SHP77 (cell line): ENCODE results near the gene SAYSD1.

Experiments used
- DNase-seq, 2 experiments: peaks; one replicate each; lab custom pipeline; 2025; lab: John Stamatoyannopoulos, UW

The SAYSD1 gene

DNA sequence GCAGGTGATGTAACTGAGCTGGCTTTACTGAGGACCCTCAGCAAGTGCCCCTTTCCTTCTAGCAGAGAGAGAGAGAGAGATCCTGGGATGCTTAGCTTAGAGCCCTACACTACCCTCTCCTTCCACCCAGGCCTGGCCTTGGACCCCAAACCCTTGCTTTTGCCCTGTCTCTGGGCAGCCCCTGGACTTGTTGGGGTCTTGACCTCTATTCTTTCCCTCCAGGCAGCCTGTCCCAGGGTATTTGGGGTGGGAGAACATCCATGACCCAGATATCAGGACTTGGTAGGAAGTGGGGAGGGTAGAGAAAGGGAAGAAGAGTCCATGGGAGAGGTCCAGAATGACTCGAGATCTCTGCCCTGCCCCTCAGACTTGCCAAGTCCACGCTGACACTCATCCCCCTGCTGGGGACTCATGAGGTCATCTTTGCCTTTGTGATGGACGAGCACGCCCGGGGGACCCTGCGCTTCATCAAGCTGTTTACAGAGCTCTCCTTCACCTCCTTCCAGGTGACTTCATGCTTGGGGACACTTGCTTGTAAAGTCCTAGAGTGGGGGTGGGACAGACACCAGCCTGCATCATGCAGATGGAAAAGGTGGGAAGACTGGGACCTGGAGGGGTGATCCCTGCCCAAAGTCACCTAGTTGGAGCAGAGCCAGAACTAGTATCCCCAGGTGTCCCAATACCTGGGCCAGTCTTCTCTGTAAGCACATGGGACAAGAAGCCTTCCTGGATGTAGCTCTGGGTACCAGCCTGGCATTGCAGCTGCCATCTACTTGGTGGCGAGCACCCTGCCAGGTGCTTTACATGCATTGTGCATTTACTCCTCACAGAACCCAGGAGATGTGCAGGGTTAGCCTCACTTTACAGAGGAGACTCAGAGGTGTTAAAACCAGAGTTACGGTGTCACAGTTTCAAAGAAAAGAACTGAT is 35.5 kb downstream of the SAYSD1 start:
- no peak for DNase-seq

DNA sequence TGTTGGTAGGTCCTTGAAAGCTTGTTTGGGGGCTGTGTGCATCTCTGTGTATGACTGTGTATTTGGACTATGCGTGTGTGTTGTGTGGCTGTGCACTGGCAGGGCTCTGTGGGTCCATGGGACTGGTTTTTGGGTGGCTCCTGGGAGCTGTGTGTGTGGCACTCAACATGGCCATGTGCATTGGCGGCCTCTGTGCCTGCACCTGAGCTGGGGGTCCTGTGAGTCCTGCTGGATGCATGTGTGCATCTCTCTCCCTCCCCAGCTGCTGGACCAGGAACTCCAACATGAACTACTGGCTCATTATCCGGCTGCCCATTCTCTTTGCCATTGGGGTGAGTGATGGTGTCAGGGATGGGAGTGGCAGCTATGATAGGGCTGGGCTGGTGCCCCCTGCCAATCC is 36.3 kb downstream of the SAYSD1 start:
- no peak for DNase-seq

DNA sequence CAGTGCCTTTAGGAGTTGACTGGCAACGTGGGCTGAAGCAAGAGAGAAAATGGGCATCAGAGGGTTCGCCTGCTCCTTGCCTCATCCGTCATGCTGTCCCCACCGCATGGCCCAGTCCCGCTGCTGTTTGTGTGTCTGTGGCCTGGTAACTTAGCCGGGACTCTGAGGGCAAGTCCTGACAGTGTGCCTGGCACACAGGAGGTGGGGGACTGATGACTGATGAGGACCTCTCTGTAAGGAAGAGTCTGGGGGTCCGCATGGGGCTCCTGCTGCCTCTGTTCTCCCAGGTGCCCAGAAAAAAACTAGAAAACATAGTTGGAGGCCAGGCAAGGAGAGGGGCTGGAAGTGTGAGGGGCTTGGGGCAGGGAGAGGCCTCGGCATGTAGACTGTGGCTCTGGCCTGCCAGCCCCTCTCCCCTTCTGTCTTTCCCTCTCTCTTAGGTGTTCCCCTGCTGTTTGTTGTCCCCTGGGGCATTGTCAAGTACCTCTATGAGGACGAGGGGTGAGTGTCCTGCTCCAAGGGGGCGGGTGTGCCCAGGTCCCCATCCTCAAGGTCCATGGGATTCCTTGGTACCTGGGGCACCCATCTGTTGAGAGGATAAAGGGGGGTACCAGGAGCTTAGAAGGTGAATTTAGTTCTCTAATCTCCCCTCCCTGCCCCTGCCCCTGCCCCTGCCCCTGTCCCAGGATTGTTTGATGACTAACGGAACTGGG is 36.9 kb downstream of the SAYSD1 start:
- no peak for DNase-seq

DNA sequence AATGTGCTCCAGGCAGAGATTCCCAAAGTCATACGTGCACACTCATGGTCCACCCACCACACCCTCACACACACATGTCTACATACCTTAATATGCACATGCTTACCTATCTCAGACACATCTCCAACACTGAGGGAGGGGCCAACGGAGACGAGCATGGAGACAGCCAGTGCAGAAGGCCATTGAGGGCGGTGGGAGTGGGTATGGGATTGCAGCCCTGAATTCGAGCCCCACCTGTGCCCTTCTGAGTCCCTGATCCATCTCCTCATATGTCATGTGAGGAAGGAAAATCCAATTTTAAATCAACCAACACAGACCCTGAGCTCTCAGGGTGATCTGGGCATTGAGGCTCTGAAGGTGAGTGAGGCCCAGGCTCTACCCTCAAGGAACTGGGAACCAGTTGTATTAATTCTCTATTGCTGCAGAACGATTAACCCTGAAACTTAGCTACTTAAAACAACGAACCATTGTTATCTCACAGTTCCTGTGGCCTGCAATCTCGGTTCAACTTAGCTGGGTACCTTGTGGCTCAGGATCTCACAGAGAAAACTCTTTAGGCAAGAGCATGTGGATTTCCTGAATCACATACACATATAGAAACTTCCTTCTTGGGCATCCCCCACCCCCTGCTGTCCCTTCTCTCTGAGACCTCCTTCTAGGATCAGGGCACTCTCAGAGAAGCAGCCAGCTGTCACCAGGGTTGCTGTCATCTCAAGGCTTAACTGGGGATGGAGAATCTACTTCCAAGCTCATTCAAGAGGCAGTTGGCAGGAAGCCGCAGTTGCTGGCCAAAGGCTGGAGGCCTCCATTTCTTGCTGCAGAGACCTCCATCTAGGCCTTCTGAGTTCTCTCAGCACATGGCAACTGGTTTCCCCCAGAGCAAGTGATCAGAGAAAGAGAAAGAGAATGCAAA is 38.1 kb downstream of the SAYSD1 start:
- DNase-seq = no peak

DNA sequence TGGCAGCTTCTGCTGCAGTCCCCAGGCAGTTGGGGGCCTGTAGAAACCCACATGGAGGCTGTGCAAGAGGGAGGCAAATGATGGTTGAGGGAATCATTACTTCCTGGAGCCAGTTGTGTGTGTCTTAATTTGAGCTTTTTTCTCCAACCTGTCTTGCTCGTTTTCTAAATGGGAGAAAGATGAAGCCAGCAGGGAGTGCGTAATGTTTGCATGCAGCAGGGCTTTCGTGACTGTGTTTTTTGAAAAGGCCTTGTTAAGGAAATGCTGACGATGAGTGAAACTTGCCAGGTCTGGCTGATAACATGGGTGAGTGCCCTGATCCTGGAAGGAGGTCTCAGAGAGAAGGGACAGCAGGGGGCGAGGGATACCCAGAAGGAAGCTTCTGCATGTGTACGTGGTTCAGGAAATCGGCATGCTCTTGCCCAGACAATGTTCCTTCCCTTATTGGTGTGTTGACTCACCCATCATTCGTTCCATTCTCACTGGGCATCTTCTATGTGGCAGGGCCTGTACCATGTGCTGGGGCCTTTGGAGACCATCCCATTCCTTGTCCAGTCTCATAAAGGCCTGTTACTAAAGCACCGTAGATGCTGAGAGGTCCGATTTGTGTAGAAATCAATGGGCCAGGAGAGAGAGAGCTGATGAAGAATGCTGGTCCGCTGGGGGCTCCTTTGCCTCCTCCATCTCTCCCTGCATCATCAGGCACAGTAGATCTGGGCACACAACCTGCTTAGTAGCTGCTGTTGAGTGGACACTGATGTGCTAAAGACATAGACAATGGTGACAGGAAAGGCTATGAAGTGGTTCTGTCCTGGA is 39.0 kb downstream of the SAYSD1 start:
- no peak for DNase-seq

DNA sequence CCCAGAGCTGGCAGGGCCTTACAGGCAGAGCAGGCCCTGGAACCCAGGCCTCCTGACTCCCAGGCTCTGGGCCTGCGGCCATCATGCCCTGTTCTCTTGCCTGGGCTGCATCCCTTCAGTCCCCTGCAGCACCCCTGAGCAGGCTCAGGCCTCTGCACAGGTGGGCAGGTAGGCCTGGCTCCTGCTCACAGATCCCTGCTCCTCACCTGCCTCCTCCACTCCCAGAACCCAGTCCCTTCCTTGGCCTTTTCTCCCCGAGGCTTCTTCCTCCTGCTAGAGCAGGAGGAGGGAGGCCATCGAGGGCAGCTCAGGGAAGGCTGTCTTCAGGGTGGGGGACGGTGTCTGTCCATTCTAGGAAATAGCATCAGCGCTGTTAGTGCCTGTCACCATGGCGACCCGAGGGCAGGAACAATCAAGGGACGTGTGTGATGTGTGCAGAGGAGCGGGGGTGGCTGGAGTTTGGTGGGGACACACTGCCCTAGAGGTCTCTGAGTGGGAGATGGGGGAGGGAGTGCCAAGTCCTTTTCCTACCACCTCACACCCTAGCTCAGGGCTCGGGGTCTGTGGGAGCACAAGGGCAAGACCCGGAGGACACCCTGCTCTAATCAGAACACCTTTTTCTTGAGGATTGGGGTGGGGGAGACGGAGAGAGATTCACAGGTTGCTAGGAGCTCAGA is 39.8 kb downstream of the SAYSD1 start:
- DNase-seq = no peak

DNA sequence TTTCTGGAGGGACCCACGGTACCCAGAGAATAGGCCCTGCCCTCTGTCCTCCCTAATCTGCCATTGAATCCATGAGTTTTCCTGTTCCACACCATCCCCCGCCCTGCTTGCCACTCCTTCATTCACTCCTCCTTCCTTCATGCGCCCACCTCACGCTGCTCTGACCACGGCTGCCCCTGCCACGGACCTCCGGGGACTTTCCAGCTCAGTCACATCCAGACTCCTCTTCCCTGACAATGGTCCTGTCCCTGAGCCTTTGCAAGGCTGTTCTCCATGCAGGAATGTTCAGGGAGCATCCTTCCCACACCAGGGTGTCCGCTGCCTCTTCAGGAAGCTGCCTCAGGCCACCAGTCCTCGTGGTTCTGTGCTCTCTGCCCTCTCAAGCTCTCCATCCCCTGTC is 40.5 kb downstream of the SAYSD1 start:
- no peak for DNase-seq

DNA sequence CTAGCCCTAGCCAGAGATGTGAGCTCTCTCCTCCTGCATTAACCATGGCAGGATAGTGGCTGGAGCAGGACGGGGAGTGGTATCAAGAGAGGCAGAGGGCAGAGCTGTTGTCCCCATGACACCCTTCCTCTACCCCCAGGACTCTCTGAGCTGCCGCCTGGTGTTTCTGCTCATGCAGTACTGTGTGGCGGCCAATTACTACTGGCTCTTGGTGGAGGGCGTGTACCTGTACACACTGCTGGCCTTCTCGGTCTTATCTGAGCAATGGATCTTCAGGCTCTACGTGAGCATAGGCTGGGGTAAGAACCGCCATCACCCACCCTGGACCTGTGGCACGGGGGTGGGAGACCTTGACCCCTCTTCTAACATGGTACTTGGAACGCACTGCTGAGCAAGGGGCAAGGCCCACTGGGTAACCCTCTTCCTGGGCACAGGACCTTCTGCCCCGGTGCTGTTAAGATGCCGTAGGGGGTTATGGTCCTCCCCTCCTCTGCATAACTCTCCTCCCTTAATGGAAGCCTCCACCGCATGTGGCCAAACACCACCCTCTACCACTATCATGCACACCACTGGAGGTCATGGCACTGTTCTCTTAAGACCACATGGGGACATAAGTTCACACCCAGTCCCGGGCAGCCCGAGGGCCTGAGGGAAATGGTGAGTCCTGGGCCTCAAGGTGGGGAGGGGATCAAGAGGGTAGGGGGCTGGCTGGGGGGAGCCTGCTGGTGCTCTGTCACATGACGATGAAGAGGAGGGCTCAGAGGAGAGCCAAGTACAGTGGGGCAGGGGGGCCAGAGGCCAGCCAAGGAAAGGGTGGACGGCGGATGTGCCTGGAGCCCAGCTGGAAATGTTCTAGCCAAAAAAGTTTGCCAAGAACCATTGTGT is 41.3 kb downstream of the SAYSD1 start:
- DNase-seq = no peak

DNA sequence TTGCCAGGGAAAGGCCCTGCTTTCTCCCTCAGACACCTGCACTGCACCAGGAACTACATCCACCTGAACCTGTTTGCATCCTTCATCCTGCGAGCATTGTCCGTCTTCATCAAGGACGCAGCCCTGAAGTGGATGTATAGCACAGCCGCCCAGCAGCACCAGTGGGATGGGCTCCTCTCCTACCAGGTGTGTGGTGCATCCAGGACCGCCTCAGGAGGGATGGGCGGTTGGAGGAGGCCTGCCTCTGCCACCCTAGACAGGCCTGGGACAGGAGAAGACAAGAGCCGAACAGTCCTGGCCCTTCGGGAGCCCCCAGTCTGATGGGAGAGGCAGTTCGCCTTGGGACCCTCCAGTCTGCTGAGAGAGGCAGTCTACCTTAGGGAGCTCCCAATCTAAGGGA is 42.2 kb downstream of the SAYSD1 start:
- no peak for DNase-seq

DNA sequence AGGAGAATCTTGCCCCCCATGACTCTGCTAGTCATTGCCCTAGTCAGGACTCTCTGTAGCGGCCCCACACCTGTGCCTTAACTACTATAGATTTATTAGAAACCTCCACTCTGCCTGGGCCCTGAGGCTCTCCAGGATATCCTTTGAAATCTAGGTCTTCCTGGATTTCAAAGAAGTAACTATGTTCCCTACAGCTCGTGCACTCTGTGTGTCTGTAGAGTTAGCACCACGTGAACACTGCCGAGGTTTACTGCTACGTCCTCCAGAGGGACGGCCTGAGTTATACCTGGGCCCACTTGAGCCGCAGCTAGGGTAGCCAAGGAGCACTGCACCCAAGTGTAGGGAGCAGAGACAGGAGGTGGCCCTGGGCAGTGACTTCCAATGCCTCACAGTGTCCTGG is 46.6 kb downstream of the SAYSD1 start:
- no peak for DNase-seq

DNA sequence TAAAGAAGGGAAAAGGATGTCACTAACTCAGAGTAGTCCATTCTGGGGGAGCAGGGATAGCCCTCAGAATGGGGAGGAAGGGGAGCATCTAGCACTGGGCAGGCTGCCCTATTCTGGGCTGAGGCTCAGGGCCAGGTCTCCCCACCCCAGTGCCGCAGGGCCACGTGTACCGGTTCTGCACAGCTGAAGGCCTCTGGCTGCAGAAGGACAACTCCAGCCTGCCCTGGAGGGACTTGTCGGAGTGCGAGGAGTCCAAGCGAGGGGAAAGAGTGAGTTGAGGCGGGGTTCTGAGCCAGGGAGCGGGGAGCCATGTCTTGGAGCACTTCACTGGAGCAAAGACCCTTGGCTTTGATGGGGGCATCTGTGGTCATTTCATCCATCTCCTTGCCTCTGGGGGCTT is 49.4 kb downstream of the SAYSD1 start:
- no peak for DNase-seq

DNA sequence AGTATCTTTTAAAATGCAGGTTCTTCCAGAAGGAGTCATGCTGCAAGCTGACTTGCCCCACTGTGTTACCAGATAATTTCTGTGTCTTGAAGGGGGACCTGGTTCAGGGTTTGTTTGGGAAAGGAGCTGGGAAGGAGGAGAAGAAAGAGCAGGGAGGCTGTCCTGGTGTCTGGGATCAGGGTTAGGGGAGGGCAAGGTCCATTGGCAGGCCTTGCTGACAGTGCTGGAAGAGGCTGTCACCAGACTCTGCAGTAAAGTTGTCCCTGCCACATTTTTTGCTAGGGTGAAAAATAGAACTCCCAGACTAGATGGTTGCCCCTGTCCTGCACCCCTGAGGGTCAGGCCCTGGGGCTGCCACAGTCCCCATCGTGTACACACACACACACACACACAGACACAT is 51.5 kb downstream of the SAYSD1 start:
- no peak for DNase-seq

DNA sequence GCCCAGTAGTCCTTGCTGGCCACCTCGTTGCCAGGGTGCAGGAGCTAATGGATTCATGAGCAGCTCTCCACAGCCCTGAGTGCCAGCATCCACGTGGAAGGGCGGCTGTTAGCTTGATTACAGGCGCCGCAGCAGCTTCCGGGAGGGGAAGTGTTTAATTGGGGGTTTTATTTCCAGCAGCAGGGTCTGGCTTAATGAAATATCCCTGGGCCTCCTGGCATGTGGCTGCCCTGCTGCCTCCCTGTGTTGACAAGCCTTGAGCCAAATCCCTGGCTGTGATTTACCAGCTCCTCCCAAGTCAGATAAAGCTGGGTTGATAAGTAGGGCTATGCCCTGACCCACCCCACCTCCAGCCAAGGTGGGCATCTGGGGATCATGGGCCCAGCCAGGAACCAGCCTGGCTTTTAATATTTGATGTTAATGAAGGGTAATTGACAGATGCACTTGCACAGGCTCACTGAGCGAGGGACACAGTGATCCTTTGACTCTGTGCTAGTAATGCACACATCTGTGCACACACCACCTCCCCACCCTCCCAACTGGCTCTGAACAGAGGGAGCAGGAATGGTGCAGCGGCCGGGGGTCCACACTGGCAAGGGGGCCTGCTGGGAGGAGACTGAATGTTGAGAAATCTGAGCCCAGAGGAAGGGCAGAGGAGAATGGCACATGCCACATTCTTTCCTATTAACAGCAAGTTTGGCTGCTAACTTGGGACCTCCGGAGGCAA is 52.8 kb downstream of the SAYSD1 start:
- DNase-seq = no peak

DNA sequence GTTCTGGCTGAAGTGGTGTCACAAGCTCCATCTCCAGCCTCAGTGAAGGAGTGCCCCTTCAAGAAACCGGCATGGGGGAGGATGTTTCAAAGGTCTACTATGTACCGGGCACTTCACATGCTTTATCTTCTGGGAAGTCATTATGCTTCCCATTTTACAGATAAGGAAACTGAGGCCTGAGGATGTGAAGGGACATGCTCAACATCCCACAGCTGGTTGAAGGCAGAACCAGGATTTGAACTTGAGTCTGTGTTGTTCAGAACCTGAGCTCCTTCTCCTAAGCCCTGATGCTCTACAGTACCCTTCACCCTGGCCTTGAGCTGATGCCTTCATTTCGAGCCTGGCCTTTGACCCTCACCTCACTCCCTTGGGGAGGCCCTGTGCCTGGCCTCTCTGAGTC is 53.4 kb downstream of the SAYSD1 start:
- DNase-seq = no peak

DNA sequence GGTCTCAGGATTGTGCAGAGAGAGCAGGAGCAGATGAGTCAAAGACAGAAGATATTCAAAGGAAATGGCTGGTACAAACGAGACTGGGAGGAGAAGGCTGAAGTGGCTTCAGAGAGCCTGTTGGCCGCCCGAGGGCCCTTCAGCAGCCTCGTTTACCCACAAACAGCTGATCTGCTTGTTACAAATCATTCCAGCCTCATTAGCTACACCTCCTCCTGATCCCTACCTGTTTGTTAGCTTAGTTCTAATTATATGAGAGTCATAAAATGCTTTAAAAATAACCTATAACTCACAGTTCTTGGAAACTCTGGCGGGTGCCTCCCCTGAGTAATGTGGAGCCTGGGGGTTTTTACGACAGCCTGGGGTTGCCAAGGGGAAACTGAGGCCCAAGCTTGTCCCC is 53.8 kb downstream of the SAYSD1 start:
- no peak for DNase-seq

DNA sequence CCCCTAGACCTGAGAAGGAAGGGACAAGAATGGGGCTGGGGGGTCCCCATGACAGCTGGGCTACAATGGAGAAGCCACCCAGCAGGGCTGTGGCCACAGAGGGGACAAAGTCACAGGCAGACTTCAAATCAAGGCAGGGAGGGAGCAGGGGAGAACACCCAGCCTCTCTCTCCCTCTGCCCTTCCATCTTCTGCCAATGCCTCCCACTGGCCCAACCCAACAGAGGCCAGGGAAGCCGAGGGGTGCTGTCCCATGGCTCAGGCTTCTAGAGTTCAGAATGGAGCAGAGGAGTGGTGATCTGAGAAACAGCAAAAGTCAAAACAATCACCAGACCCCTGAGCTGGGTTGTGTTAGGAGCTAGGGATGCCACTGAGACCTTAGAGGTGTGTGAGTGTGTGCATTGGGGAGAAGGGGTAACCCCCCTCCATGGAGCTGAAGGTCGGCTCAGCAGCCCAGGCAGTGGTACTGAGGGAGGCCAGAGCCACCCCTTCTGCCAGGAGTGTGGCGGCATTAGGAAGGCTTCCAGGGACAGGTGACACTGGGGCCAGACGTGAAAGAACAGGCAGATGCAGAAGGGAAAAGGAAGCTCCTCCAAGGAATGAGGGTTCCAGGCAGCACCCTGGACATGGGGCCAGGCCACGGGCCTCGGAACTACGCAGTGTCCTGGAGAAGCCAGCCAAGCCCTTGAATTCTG is 54.4 kb downstream of the SAYSD1 start:
- DNase-seq = no peak

DNA sequence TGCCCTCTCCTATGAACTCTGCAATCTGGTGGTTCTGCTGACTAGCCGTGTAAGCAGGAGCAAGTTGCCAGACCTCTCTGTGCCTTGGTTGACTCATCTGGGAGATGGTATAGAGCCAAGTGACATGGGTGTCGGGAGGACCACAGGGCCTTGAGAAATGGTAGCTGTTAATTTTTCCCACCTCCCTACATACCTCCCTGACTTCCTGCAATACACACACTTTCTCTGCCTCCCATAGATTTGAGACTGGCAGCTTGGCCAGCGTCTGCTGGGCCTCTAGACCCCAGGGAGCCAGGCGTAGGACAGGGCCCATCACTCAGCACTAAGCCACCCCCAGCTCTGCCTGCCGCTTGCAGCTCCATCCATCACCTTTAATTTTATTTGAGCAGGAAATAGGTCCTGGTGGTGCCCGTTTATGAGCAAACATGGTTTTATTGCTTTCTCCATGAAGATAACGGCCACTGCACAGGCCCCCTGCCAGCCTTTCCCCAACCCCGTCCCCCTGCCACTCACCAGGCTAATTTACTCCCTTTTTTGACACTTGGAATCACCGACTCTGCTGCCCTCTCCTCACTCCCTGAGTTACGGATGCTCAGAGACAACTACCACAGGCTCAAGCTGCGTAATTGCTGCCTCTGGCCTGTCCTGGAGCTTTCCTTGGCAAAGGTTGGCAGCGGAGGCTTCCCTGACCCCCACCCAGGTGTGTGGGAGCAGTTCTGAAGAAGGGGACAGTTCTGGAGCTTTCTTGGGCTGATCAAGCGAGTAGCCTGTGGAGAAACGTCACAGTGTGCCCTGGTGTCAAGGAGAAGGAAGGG is 55.3 kb downstream of the SAYSD1 start:
- DNase-seq = no peak
